ENCODE results near the gene RGS11. TPM values are rescaled to one million over a fixed set of nuclear protein-coding genes. Genes with fewer than 3 reads are reported as not detected.

RGS11 gene
- polyA plus RNA-seq, 2 of the 4 experiments (the other 2 are of a cell fraction), result 2.1 to 5.3 TPM

DNA sequence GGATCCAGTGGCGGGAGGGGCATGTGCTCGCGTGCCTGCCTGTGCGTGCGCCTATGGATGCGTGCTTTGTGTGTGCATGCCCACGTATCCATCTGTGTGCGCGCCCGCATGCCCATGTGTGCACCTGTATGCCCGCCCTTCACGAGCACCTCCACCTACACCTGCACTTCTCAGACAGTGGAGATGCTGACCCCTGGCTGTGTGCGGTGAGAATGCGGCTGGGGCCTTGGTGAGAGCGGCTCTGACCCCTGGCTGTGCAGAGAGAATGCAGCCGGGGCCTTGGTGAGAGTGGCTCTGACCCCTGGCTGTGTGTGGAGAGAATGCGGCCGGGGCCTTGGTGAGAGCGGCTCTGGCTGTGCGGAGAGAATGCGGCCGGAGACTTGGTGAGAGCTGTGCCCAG lies 42.9 kb upstream of the RGS11 start:
- Histone ChIP-seq H3K27ac (no peak overlapping the region), H3K4me3 (no peak overlapping the region), H3K4me2 (no peak overlapping the region), H3K9me3 (no peaks in the 10 kb centered on the region), H3K4me1 (no peaks in the 10 kb centered on the region; the same call in 2 of the 3 replicates)
- ATAC-seq, result peak; percentile 58 to 78; a peak in 5 of 6 replicates
- peak; percentile 33 to 50 for DNase-seq (ENCODE audit: low read depth in 1 of 2, low spot score in 1 of 2)
- WGBS (ENCODE audit: missing lambda C conversion rate), result 92% methylated on average over 22 of the region's 22 CpGs
- FAIRE-seq, result no peak
- POLR2A ChIA-PET, result no interaction called here
- TF ChIP-seq ZSCAN20 (CRISPR knock-in tag; IDR thresholded peaks at IDR 0.05), result no peak
- TF ChIP-seq ZC3H11A (IDR thresholded peaks at IDR 0.05), result no peak
- TF ChIP-seq RAD21 (conservative IDR thresholded peaks at IDR 0.05 in 1 of 2, IDR thresholded peaks at IDR 0.05 in 1 of 2), result peak in 1 of 2 experiments; percentile 30; a peak in 2 of 5 replicates
- no peak for TF ChIP-seq CEBPB (IDR thresholded peaks at IDR 0.05)
- CTCF ChIA-PET, result interaction anchor here (0.6 to 1.3 kb wide), 3 partner anchors 20 to 96 kb away, joined by 3 read pairs; no protein-coding TSS in a partner anchor

DNA sequence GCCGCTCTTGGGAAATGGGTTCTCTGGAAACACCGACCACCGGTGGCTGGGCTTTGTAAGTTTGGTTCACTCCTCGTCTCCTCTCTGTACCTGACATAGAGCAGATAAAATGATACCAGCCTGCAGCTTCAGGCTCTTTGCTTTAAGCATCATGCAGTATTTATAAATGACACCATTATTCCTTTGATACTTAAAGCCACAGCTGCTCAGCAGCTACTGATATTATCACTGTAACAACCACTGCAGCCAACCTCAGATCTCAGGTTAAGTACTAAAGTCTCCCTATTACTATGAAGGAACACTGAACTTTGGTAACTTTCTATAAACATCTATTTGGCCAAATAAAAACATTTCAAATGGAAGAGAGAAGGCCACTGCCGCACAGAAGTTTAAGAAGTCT lies 41.8 kb upstream of the RGS11 start:
- ATAC-seq (no peak), FAIRE-seq (no peak), DNase-seq (ENCODE audit: low read depth in 1 of 2, low spot score in 1 of 2) (no peak)
- CTCF ChIA-PET, result interaction anchor here (1.1 kb wide), 1 partner anchor 46 kb away, joined by 3 read pairs; no protein-coding TSS in a partner anchor
- H3K9me3 ChIP-seq, result no peaks in the 10 kb centered on the region
- H3K4me3 ChIP-seq, result no peak overlapping the region
- no peak for TF ChIP-seq HDAC2 (IDR thresholded peaks at IDR 0.05)
- no peak for TF ChIP-seq EP300 (IDR thresholded peaks at IDR 0.05)
- TF ChIP-seq NPAS2 (CRISPR knock-in tag; IDR thresholded peaks at IDR 0.05; ENCODE audit: borderline replicate concordance), result no peak
- TF ChIP-seq NR3C1 (IDR thresholded peaks at IDR 0.05), result no peak
- no peak for TF ChIP-seq ESRRA (IDR thresholded peaks at IDR 0.05; ENCODE audit: borderline replicate concordance, low read length)
- TF ChIP-seq CBX8 (IDR thresholded peaks at IDR 0.05), result no peak
- no peak for TF ChIP-seq GATA3 (IDR thresholded peaks at IDR 0.05; ENCODE audit: borderline replicate concordance)
- TF ChIP-seq EHF (CRISPR knock-in tag; IDR thresholded peaks at IDR 0.05), result no peak
- no peak for TF ChIP-seq RNF2 (IDR thresholded peaks at IDR 0.05; ENCODE audit: borderline replicate concordance, low read depth)
- TF ChIP-seq, protein P1, sequence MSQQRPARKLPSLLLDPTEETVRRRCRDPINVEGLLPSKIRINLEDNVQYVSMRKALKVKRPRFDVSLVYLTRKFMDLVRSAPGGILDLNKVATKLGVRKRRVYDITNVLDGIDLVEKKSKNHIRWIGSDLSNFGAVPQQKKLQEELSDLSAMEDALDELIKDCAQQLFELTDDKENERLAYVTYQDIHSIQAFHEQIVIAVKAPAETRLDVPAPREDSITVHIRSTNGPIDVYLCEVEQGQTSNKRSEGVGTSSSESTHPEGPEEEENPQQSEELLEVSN (IDR thresholded peaks at IDR 0.05; ENCODE audit: borderline replicate concordance, low read depth), result no peak
- POLR2A ChIA-PET, result no interaction called here
- WGBS (ENCODE audit: missing lambda C conversion rate), result 98% methylated on average over 5 of the region's 5 CpGs
- no peak overlapping the region for H3K4me2 ChIP-seq
- no peak overlapping the region for H3K27ac ChIP-seq
- no peaks in the 10 kb centered on the region for H3K4me1 ChIP-seq

DNA sequence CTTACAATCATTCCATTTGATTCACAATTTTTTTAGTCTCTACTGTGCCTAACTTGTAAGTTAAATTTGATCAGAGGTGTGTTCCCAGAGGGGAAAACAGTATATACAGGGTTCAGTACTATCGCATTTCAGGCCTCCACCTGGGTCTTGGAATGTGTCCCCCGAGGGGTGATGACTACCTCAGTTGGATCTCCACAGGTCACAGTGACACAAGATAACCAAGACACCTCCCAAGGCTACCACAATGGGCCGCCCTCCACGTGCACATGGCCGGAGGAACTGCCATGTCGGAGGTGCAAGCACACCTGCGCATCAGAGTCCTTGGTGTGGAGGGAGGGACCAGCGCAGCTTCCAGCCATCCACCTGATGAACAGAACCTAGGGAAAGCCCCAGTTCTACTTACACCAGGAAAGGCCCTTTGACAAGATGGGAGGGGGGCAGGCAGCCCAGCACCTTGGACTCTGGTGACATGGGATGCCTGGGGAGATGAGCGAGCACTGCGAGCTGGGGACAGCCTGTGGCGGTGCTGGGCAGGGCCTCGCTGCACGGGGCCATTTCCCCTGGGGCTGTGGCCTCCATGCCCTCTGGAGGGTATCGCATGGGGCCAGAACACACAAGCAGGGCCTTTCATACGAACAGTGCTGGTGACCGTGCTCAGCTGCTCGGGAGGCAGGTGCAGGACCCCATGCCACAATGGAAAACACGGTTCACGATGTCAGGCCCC lies 41.2 kb upstream of the RGS11 start:
- ChIA-PET CTCF (interaction anchor here (1.6 kb wide), 2 partner anchors 9 to 137 kb away, joined by 3 read pairs; partner anchors contain the start of gene HBQ1), POLR2A (no interaction called here)
- no peak overlapping the region for H3K4me3 ChIP-seq
- H3K27ac ChIP-seq, result no peak overlapping the region
- H3K9me3 ChIP-seq, result no peaks in the 10 kb centered on the region
- H3K4me1 ChIP-seq, result no peaks in the 10 kb centered on the region
- TF ChIP-seq RNF2 (IDR thresholded peaks at IDR 0.05; ENCODE audit: borderline replicate concordance, low read depth) (no peak), HDAC2 (IDR thresholded peaks at IDR 0.05) (no peak), RFX5 (IDR thresholded peaks at IDR 0.05) (no peak), PHF8 (IDR thresholded peaks at IDR 0.05; ENCODE audit: borderline replicate concordance, low read depth) (no peak), HOXB5 (CRISPR knock-in tag; IDR thresholded peaks at IDR 0.05) (no peak), ZC3H11A (IDR thresholded peaks at IDR 0.05) (no peak), ZFP36 (IDR thresholded peaks at IDR 0.05; ENCODE audit: borderline replicate concordance, partially characterized antibody) (no peak), TP53 (CRISPR knock-in tag; IDR thresholded peaks at IDR 0.05) (no peak), NPAS2 (CRISPR knock-in tag; IDR thresholded peaks at IDR 0.05; ENCODE audit: borderline replicate concordance) (no peak), ESRRA (IDR thresholded peaks at IDR 0.05; ENCODE audit: borderline replicate concordance, low read length) (no peak)
- 86% methylated on average over 11 of the region's 19 CpGs for WGBS (ENCODE audit: missing lambda C conversion rate)
- no peak overlapping the region for H3K4me2 ChIP-seq
- ATAC-seq (no peak), DNase-seq (ENCODE audit: low read depth in 1 of 2, low spot score in 1 of 2) (no peak), FAIRE-seq (no peak)

DNA sequence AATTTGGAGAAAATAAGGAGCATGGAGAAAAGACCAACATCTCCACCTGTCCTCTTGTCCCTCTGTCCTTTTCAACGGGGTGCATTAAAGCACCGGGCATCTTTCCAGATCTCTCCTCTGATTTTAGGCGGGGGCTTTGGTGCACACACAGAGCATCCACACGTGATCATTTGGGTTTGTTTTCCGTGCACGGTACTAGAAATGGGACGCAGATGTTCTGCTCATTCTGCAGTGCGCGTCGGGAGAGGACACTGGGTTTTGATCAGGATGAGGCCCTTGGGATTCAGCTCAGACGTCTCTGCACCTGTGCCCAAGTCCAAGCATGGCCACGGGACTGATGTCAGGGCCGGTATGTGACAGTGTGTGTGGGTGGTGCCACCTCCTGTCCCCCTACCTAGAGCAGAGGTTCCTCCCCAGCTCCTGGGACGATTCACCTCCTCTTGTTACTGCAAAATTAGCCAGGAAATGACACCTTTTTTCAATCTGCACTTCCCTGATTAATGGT lies 39.1 kb upstream of the RGS11 start:
- ATAC-seq, result no peak
- ChIA-PET CTCF (interaction anchor here (1.2 to 1.6 kb wide), 3 partner anchors 11 to 47 kb away, joined by 3 to 5 read pairs (median 4); no protein-coding TSS in a partner anchor), POLR2A (no interaction called here)
- FAIRE-seq, result no peak
- no peak for DNase-seq (ENCODE audit: low read depth in 1 of 2, low spot score in 1 of 2)
- no peak overlapping the region for H3K27ac ChIP-seq
- no peaks in the 10 kb centered on the region for H3K9me3 ChIP-seq
- 81% methylated on average over 14 of the region's 14 CpGs for WGBS (ENCODE audit: missing lambda C conversion rate)
- TF ChIP-seq, protein P2, sequence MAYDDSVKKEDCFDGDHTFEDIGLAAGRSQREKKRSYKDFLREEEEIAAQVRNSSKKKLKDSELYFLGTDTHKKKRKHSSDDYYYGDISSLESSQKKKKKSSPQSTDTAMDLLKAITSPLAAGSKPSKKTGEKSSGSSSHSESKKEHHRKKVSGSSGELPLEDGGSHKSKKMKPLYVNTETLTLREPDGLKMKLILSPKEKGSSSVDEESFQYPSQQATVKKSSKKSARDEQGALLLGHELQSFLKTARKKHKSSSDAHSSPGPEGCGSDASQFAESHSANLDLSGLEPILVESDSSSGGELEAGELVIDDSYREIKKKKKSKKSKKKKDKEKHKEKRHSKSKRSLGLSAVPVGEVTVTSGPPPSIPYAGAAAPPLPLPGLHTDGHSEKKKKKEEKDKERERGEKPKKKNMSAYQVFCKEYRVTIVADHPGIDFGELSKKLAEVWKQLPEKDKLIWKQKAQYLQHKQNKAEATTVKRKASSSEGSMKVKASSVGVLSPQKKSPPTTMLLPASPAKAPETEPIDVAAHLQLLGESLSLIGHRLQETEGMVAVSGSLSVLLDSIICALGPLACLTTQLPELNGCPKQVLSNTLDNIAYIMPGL (CRISPR knock-in tag; IDR thresholded peaks at IDR 0.05; ENCODE audit: borderline replicate concordance), result no peak
- TF ChIP-seq KDM5A (IDR thresholded peaks at IDR 0.05) (no peak), SMC3 (IDR thresholded peaks at IDR 0.05) (no peak), RAD21 (conservative IDR thresholded peaks at IDR 0.05 in 1 of 2, IDR thresholded peaks at IDR 0.05 in 1 of 2) (no peak), POLR2AphosphoS2 (conservative IDR thresholded peaks at IDR 0.05; ENCODE audit: low read length) (no peak)
- no peak overlapping the region for H3K4me3 ChIP-seq
- no peak overlapping the region for H3K4me2 ChIP-seq
- no peaks in the 10 kb centered on the region for H3K4me1 ChIP-seq
